HCT116 (cell line): ENCODE data around the gene ARHGEF17. TPM values are rescaled to one million over a fixed set of nuclear protein-coding genes. Genes with fewer than 3 reads are reported as not detected.

Experiments
- ATAC-seq: fragments of 200-7000 bp; cut with Tn5 transposase; 2 replicates; pipeline ENCODE4 v1.9.1; 2020; ENCODE audit warnings: mild to moderate bottlenecking, moderate library complexity
- BruUV-seq: library from RNA; stranded (reverse); fragments of 400-500 nt; replicated peaks from 2 replicates; lab custom pipeline; 2021; lab: Mats Ljungman, UMichigan
- CTCF ChIA-PET: fragments of 300-600 bp; sonication (Branson Sonifier 250); formaldehyde crosslinking; loops from one replicate; lab custom pipeline; 2021; ENCODE audit warnings: antibody characterized with exemption; lab: Charles Lee
- POLR2A ChIA-PET: fragments of 300-600, 350-600 bp; sonication (Branson Sonifier 250); formaldehyde crosslinking; loops from one replicate; lab custom pipeline; 2021; ENCODE audit warnings: antibody characterized with exemption; lab: Charles Lee
- RAD21 ChIA-PET, 2 experiments: fragments of 300-600 bp; sonication (Branson Sonifier 250); formaldehyde crosslinking; loops; one replicate each; lab custom pipeline; 2023; ENCODE audit warnings: low total read pairs in 2 of 2; ENCODE audit not compliant: uncharacterized antibody in 2 of 2, unreplicated experiment in 2 of 2, low non-redundant PET in 1 of 2; lab: Charles Lee
- DNase-seq: peaks from one replicate; pipeline ENCODE4 v3.0.0-alpha.2; 2010; ENCODE audit warnings: low read depth, low spot score
- H2AFZ ChIP-seq: fragments of 200-600 bp; shearing (Covaris generic), sonication (generic); 2 replicates; pipeline ENCODE4 v1.6.1; 2017; ENCODE audit warnings: low read depth, mixed run types, mixed read lengths, antibody characterized with exemption, low read length; ENCODE audit not compliant: poor library complexity, severe bottlenecking
- H3K27ac ChIP-seq: 2 replicates; pipeline ENCODE4 v1.5.1; 2012; ENCODE audit warnings: low read depth, low read length
- H3K27me3 ChIP-seq: fragments of 200-600 bp; sonication (generic); 2 replicates; pipeline ENCODE4 v1.6.1; 2016; ENCODE audit warnings: mixed run types, low read length, mixed read lengths; ENCODE audit not compliant: insufficient read depth
- H3K36me3 ChIP-seq, 2 experiments: fragments of 200-500 bp in 1 of 2; fragments of 200-600 bp in 1 of 2; sonication (Bioruptor generic) in 1 of 2; sonication (generic) in 1 of 2; 2 replicates each; pipeline versions ENCODE4 v1.5.1 to v1.6.1; 2014 to 2016; ENCODE audit warnings: low read length in 2 of 2, inconsistent platforms in 1 of 2, mixed read lengths in 1 of 2, mixed run types in 1 of 2; ENCODE audit not compliant: insufficient read depth in 2 of 2, control insufficient read depth in 1 of 2
- H3K4me1 ChIP-seq, 2 experiments: fragments of 200-600 bp in 1 of 2; sonication (generic) in 1 of 2; 2 replicates each; pipeline versions ENCODE4 v1.5.1 to v1.6.1; 2012 to 2017; ENCODE audit warnings: low read length in 2 of 2, inconsistent platforms in 1 of 2, mild to moderate bottlenecking in 1 of 2, mixed read lengths in 1 of 2, mixed run types in 1 of 2, moderate library complexity in 1 of 2; ENCODE audit not compliant: insufficient read depth in 2 of 2, control insufficient read depth in 1 of 2
- H3K4me2 ChIP-seq: fragments of 200-600 bp; sonication (generic); 2 replicates; pipeline ENCODE4 v1.6.1; 2017; ENCODE audit warnings: mixed run types, low read length, mixed read lengths
- H3K4me3 ChIP-seq, 2 experiments: fragments of 200-600 bp in 1 of 2; sonication (generic) in 1 of 2; replicated peaks in 1 of 2; 2 replicates each; pipeline ENCODE4 v1.5.1; 2011 to 2016; ENCODE audit warnings: low read length in 2 of 2, control low read depth in 1 of 2, low read depth in 1 of 2, mild to moderate bottlenecking in 1 of 2, mixed read lengths in 1 of 2, mixed run types in 1 of 2
- H3K79me2 ChIP-seq: fragments of 200-600 bp; sonication (generic); 2 replicates; pipeline ENCODE4 v1.6.1; 2017; ENCODE audit warnings: mild to moderate bottlenecking, mixed run types, low read length, moderate library complexity, mixed read lengths; ENCODE audit not compliant: insufficient read depth
- H3K9ac ChIP-seq: fragments of 200-600 bp; sonication (generic); 2 replicates; pipeline ENCODE4 v1.6.1; 2016; ENCODE audit warnings: low read length, mixed read lengths
- H3K9me2 ChIP-seq: fragments of 200-600 bp; sonication (generic), shearing (Covaris generic); 2 replicates; pipeline ENCODE4 v1.6.1; 2017; ENCODE audit warnings: mixed run types, mild to moderate bottlenecking, moderate library complexity; ENCODE audit not compliant: insufficient read depth
- H3K9me3 ChIP-seq, 2 experiments: fragments of 200-500 bp in 1 of 2; fragments of 200-600 bp in 1 of 2; sonication (Bioruptor generic) in 1 of 2; sonication (generic) in 1 of 2; 2 replicates each; pipeline ENCODE4 v1.6.1; 2014 to 2017; ENCODE audit warnings: low read length in 2 of 2, mixed read lengths in 2 of 2, inconsistent platforms in 1 of 2, low read depth in 1 of 2, mild to moderate bottlenecking in 1 of 2, mixed run types in 1 of 2, moderate library complexity in 1 of 2; ENCODE audit not compliant: control insufficient read depth in 1 of 2, insufficient read depth in 1 of 2
- H4K20me1 ChIP-seq: fragments of 200-600 bp; sonication (generic), shearing (Covaris generic); 2 replicates; pipeline ENCODE4 v1.6.1; 2017; ENCODE audit warnings: mixed run types, mild to moderate bottlenecking, moderate library complexity; ENCODE audit not compliant: insufficient read depth
- CEBPB ChIP-seq: IDR thresholded peaks from 2 replicates; pipeline ENCODE4 v1.6.1; 2012; ENCODE audit warnings: low read depth
- EGR1 ChIP-seq: IDR thresholded peaks from 2 replicates; pipeline ENCODE4 v1.6.1; 2012; ENCODE audit warnings: low read depth
- ELF1 ChIP-seq: IDR thresholded peaks from 2 replicates; pipeline ENCODE4 v1.6.1; 2012; ENCODE audit warnings: low read depth, borderline replicate concordance
- EZH2 ChIP-seq: fragments of 200-600 bp; sonication (generic); IDR thresholded peaks from 2 replicates; pipeline ENCODE4 v1.6.1; 2017; ENCODE audit warnings: antibody characterized with exemption, mixed run types
- FOSL1 ChIP-seq: IDR thresholded peaks from 2 replicates; pipeline ENCODE4 v1.6.1; 2012; ENCODE audit warnings: low read depth
- POLR2A ChIP-seq: IDR thresholded peaks from 2 replicates; pipeline ENCODE4 v1.7.0; 2011; ENCODE audit warnings: borderline replicate concordance; ENCODE audit not compliant: insufficient read depth, insufficient read length; ENCODE audit errors: extremely low read depth
- POLR2AphosphoS5 ChIP-seq: IDR thresholded peaks from 2 replicates; pipeline ENCODE4 v1.6.1; 2011; ENCODE audit warnings: mild to moderate bottlenecking, low read depth, low read length, moderate library complexity
- RAD21 ChIP-seq: IDR thresholded peaks from 2 replicates; pipeline ENCODE4 v1.6.1; 2012; ENCODE audit warnings: low read depth, mild to moderate bottlenecking
- SIN3A ChIP-seq: IDR thresholded peaks from 2 replicates; pipeline ENCODE4 v1.6.1; 2012; ENCODE audit warnings: low read depth
- SRF ChIP-seq: IDR thresholded peaks from 2 replicates; pipeline ENCODE4 v1.6.1; 2012; ENCODE audit warnings: low read depth
- TCF7L2 ChIP-seq: IDR thresholded peaks from 2 replicates; pipeline ENCODE4 v1.7.0; 2011; ENCODE audit warnings: borderline replicate concordance, inconsistent platforms; ENCODE audit not compliant: insufficient read depth, insufficient read length; ENCODE audit errors: extremely low read depth
- ZFX ChIP-seq: fragments of 450-650 bp; IDR thresholded peaks from 2 replicates; pipeline ENCODE4 v1.6.1; 2017
- intact Hi-C: fragments of 100-400 bp; cut with micrococcal nuclease; formaldehyde crosslinking; loops from 2 replicates; pipeline ENCODE4 v1.10.0; 2022
- total RNA-seq: library from RNA; stranded (reverse); gene quantifications from one replicate; pipeline ENCODE4 v1.2.1, GENCODE V29; 2021; ENCODE audit not compliant: unreplicated experiment
- TF ChIP-seq, protein P1 (sequence below): IDR thresholded peaks from 2 replicates; pipeline ENCODE4 v1.6.1; 2012; ENCODE audit warnings: low read depth
- TF ChIP-seq, protein P2 (sequence below): IDR thresholded peaks from 2 replicates; pipeline ENCODE4 v1.6.1; 2012
- TF ChIP-seq, protein P3 (sequence below), 3 experiments: fragments of 200-600 bp in 1 of 3; sonication (generic) in 1 of 3; IDR thresholded peaks in 2 of 3; conservative IDR thresholded peaks in 1 of 3; 2 replicates each; pipeline ENCODE4 v1.5.1; 2012 to 2017; ENCODE audit warnings: low read depth in 2 of 3, low read length in 2 of 3, antibody characterized with exemption in 1 of 3, borderline replicate concordance in 1 of 3, control low read depth in 1 of 3, mild to moderate bottlenecking in 1 of 3, mixed read lengths in 1 of 3, mixed run types in 1 of 3, moderate library complexity in 1 of 3; ENCODE audit not compliant: insufficient read depth in 1 of 3

Gene ARHGEF17
- total RNA-seq, 1 experiment from 2014 or later, result 18.2 TPM

DNA sequence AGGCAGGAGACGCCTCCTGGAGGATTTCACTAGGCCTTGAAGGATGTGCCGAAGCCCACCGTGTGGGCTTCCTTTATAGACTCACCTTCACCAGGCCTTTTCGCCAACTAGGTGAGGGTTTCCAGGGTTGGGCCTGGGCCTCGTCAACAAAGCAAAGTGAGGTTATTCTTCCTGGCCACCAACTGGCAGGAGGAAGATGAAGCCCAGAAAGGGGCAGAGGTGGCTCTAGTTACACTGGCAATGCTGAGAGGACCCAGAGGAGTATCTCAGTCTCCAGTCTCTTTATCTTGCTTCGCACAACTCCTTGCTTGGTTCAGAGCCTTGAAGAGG, 67.7 kb downstream of the ARHGEF17 start (continued):
- TF ChIP-seq, protein P1, sequence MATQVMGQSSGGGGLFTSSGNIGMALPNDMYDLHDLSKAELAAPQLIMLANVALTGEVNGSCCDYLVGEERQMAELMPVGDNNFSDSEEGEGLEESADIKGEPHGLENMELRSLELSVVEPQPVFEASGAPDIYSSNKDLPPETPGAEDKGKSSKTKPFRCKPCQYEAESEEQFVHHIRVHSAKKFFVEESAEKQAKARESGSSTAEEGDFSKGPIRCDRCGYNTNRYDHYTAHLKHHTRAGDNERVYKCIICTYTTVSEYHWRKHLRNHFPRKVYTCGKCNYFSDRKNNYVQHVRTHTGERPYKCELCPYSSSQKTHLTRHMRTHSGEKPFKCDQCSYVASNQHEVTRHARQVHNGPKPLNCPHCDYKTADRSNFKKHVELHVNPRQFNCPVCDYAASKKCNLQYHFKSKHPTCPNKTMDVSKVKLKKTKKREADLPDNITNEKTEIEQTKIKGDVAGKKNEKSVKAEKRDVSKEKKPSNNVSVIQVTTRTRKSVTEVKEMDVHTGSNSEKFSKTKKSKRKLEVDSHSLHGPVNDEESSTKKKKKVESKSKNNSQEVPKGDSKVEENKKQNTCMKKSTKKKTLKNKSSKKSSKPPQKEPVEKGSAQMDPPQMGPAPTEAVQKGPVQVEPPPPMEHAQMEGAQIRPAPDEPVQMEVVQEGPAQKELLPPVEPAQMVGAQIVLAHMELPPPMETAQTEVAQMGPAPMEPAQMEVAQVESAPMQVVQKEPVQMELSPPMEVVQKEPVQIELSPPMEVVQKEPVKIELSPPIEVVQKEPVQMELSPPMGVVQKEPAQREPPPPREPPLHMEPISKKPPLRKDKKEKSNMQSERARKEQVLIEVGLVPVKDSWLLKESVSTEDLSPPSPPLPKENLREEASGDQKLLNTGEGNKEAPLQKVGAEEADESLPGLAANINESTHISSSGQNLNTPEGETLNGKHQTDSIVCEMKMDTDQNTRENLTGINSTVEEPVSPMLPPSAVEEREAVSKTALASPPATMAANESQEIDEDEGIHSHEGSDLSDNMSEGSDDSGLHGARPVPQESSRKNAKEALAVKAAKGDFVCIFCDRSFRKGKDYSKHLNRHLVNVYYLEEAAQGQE, result no peak
- no peak for TF ChIP-seq RAD21
- TF ChIP-seq ZFX, result no peak
- TF ChIP-seq CEBPB, result no peak
- TF ChIP-seq EGR1, result no peak
- TF ChIP-seq SRF, result no peak
- TF ChIP-seq SIN3A, result no peak
- TF ChIP-seq FOSL1, result no peak
- no peak for TF ChIP-seq EZH2
- no peak for TF ChIP-seq POLR2AphosphoS5

DNA sequence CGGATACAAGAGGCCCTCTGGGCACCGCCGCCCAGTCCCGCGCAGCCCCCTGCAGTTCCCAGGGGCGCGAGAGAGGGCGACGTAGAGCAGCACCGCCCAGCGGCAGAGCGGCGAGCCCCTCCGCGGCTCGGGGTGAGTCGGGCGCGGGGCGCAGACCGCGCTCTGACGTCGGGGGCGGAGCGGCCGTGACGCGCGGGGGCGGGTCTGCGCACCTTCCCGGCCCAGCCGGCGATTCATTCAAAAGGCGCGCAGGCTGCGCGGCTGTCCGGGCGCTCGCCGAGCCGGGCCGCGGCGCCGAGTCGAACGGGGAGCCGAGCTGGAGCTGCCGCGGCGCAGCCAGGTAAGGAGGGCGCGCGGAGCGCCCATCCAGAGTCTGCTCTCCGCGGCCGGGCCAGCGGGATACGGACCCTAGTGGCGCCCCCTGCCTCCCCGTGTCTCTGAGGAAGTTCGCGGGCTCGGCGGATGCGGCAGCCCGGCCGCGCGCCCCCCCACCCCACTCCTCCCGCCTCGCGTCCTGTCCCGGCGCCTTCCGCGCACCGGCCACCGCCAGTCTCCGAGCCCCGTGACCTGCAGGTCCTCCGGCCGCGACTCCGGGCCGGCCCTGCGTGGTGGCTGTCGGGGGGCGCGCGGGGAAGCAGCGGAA, 68.2 kb downstream of the ARHGEF17 start, which contains the start of gene RELT:
Gene RELT, plus strand, starts transcription at position 240 of the 643 bp plus-strand sequence. CDS start 12,738 bp downstream, outside the sequence.
- H2AFZ ChIP-seq, result peak within 1 kb of the TSS; percentile 5
- no peaks in the 10 kb centered on the region for H3K27me3 ChIP-seq
- DNase-seq, result peak; percentile 71
- ChIA-PET CTCF (interaction anchor here (1.8 kb wide), 1 partner anchor 25 kb away, joined by 10 read pairs; no protein-coding TSS in a partner anchor), POLR2A (no interaction called here)
- no peaks in the 10 kb centered on the region for H3K9me3 ChIP-seq
- peak within 1 kb of the TSS; percentile 88 for H3K27ac ChIP-seq
- BruUV-seq, result no TSS peak
- H3K9me2 ChIP-seq, result no peaks in the 10 kb centered on the region
- peak within 1 kb of the TSS; percentile 87 to 97 for H3K4me3 ChIP-seq
- H3K36me3 ChIP-seq, result peaks cover 0 to 7% of the 10 kb centered on the region in 2 experiments; a peak in 1 of 4 replicates
- intact Hi-C loops, result loop anchor here (5.0 kb wide), 1 partner anchor 69 kb away; the partner anchor contains the start of gene ARHGEF17
- peaks cover 50% of the 10 kb centered on the region for H3K79me2 ChIP-seq
- TF ChIP-seq POLR2AphosphoS5, result peak; percentile 98
- TF ChIP-seq TCF7L2, result peak; percentile 45
- TF ChIP-seq ELF1, result no peak
- TF ChIP-seq, protein P1, result no peak
- TF ChIP-seq POLR2A, result peak; percentile 99
- peak; percentile 79; the same call in 1 of the 2 replicates for TF ChIP-seq ZFX
- peak; percentile 49 for TF ChIP-seq SIN3A
- TF ChIP-seq, protein P2, sequence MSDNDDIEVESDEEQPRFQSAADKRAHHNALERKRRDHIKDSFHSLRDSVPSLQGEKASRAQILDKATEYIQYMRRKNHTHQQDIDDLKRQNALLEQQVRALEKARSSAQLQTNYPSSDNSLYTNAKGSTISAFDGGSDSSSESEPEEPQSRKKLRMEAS, result no peak
- TF ChIP-seq, protein P3, sequence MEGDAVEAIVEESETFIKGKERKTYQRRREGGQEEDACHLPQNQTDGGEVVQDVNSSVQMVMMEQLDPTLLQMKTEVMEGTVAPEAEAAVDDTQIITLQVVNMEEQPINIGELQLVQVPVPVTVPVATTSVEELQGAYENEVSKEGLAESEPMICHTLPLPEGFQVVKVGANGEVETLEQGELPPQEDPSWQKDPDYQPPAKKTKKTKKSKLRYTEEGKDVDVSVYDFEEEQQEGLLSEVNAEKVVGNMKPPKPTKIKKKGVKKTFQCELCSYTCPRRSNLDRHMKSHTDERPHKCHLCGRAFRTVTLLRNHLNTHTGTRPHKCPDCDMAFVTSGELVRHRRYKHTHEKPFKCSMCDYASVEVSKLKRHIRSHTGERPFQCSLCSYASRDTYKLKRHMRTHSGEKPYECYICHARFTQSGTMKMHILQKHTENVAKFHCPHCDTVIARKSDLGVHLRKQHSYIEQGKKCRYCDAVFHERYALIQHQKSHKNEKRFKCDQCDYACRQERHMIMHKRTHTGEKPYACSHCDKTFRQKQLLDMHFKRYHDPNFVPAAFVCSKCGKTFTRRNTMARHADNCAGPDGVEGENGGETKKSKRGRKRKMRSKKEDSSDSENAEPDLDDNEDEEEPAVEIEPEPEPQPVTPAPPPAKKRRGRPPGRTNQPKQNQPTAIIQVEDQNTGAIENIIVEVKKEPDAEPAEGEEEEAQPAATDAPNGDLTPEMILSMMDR (IDR thresholded peaks at IDR 0.05 in 2 of 3, conservative IDR thresholded peaks at IDR 0.05 in 1 of 3; ENCODE audit: borderline replicate concordance in 1 of 3, insufficient read depth in 1 of 3, low read depth in 2 of 3, low read length in 2 of 3), result peak in 2 of 3 experiments; percentile 70 to 84; a peak in 5 of 6 replicates
- TF ChIP-seq, all 23 proteins: peak for 6
- H4K20me1 ChIP-seq, result no peaks in the 10 kb centered on the region; the same call in 1 of the 2 replicates
- peak; percentile 89 for ATAC-seq
- peaks cover 6 to 27% of the 10 kb centered on the region in 2 experiments; a peak in 3 of 4 replicates for H3K4me1 ChIP-seq
- H3K4me2 ChIP-seq, result peak within 1 kb of the TSS; percentile 88
- peak within 1 kb of the TSS; percentile 100 for H3K9ac ChIP-seq
- RAD21 ChIA-PET, result no interaction called here
